NB4 (cell line): ENCODE measurements around the gene GRID1.

Experiments
- POLR2A ChIP-seq: IDR thresholded peaks from 2 replicates; pipeline ENCODE4 v1.6.1; 2011; ENCODE audit warnings: mild to moderate bottlenecking; ENCODE audit not compliant: insufficient read length; ENCODE audit errors: extremely low read depth
- TF ChIP-seq, protein P1 (sequence below): IDR thresholded peaks from one replicate; pipeline ENCODE4 v1.5.1; 2012; ENCODE audit warnings: low read depth, low read length
- TF ChIP-seq, protein P2 (sequence below): IDR thresholded peaks from 2 replicates; pipeline ENCODE4 v1.6.1; 2011; ENCODE audit warnings: low read depth, low read length

DNA sequence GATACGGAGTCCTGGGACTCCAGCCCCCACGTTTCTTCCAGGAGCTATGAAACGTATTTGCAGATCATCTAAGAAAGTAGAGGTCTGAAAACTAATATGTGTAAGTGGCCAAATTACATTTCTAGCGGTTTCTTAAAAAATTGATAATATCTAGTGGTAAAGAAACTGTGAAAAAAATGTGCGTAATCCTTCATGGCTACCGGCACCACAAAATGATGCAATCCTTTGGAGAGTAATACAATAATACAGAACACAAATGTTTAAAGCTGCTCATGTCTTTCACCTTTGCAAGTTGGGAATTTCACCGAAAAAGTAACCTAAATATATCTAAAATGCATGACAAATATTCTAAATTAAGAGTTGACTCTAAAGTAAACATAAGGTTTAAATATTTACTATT lies 742.1 kb downstream of the GRID1 start:
- TF ChIP-seq, protein P1, sequence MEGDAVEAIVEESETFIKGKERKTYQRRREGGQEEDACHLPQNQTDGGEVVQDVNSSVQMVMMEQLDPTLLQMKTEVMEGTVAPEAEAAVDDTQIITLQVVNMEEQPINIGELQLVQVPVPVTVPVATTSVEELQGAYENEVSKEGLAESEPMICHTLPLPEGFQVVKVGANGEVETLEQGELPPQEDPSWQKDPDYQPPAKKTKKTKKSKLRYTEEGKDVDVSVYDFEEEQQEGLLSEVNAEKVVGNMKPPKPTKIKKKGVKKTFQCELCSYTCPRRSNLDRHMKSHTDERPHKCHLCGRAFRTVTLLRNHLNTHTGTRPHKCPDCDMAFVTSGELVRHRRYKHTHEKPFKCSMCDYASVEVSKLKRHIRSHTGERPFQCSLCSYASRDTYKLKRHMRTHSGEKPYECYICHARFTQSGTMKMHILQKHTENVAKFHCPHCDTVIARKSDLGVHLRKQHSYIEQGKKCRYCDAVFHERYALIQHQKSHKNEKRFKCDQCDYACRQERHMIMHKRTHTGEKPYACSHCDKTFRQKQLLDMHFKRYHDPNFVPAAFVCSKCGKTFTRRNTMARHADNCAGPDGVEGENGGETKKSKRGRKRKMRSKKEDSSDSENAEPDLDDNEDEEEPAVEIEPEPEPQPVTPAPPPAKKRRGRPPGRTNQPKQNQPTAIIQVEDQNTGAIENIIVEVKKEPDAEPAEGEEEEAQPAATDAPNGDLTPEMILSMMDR, result no peak
- no peak for TF ChIP-seq POLR2A
- TF ChIP-seq, protein P2, sequence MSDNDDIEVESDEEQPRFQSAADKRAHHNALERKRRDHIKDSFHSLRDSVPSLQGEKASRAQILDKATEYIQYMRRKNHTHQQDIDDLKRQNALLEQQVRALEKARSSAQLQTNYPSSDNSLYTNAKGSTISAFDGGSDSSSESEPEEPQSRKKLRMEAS, result no peak
